AG04449 (cell line): ENCODE results near the gene ADAMTS14.

Source experiments
- CTCF ChIA-PET: fragments of 350-600 bp; formaldehyde crosslinking; extraction: SDS; loops from one replicate; lab custom pipeline; 2021; ENCODE audit warnings: antibody characterized with exemption; lab: Yijun Ruan, JAX
- POLR2A ChIA-PET: fragments of 400-600, 350-600 bp; formaldehyde crosslinking; extraction: SDS; loops from one replicate; lab custom pipeline; 2020; ENCODE audit warnings: antibody characterized with exemption, inconsistent platforms; lab: Yijun Ruan, JAX
- DNase-seq: peaks from one replicate; pipeline ENCODE4 v3.0.0-alpha.2; 2010; ENCODE audit warnings: low read depth, low spot score
- H3K4me3 ChIP-seq: 2 replicates; pipeline ENCODE4 v1.5.1; 2011; ENCODE audit warnings: low read depth, mild to moderate bottlenecking, control low read depth, low read length
- TF ChIP-seq, protein P1 (sequence below): IDR thresholded peaks from one replicate; pipeline ENCODE4 v1.5.1; 2011; ENCODE audit warnings: mild to moderate bottlenecking, moderate library complexity, low read length, control low read depth, inconsistent platforms; ENCODE audit not compliant: insufficient read depth; ENCODE audit errors: missing control alignments

Gene ADAMTS14

DNA sequence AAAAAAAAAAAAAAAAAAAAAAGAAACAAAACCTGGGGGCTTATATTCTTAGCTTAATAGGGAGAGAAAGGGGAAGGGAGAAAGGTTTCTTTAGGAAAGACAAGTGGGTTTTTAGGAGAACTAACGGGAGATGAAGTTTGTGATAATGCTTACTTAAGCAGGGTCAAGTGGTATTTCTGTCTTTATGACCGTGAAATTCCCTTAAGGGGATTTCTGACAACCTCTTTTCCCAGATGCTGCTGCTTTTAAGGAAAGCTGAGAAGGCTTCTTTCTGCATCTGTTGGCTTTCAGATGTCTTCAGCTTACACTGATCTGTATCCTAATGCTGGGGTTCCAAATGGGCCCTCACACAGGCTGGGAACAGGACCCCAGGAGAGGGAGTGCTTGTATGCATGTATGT, 42.6 kb downstream of the ADAMTS14 start:
- ChIA-PET POLR2A (no interaction called here), CTCF (interaction anchor here (1.2 kb wide), 1 partner anchor 12 kb away, joined by 3 read pairs; no protein-coding TSS in a partner anchor)

DNA sequence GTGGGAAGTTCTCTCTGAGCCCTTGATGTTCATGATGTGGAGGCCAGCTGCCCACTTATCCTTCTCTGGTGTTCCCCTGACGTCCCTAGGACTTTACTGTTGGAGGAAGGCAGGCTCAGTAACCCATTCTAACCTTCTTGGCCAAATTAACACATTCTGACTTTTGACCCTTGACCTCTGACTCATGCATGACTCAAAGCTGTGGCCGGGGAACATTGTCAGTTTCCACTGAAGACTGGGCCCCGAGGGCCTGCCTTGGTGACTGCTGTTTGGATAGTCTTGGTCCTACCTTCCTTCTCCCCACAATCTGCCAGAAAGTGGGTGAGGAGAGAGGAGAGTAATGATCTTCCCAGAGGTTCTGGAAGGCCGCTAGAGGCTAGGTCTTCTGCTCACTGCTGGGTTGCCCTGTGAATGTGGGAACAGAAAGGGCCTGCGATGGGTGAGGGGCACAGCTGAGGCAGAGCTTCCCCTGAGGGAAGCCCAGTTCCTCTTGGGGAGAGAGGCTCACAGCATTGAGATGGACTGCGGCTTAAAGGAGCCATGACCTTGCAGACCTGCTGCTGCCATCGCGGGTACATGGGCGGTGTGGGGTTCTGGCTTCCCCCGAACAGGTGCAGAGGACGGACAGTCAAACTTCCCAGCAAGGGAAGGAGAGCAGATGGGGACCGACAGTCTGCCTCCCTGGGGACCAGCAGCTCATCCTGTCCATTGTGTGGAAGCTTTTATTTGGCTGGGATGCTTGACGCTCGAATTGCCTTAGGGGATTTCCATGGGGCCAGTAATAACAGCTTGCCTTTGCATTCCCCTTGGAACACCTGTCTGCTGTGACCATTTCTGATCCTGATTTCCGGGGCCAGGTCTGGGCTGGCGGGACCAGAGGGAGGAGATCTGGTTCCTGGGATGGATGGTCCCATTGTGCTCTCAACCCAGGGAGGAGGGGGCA, 43.8 kb downstream of the ADAMTS14 start:
- TF ChIP-seq, protein P1, sequence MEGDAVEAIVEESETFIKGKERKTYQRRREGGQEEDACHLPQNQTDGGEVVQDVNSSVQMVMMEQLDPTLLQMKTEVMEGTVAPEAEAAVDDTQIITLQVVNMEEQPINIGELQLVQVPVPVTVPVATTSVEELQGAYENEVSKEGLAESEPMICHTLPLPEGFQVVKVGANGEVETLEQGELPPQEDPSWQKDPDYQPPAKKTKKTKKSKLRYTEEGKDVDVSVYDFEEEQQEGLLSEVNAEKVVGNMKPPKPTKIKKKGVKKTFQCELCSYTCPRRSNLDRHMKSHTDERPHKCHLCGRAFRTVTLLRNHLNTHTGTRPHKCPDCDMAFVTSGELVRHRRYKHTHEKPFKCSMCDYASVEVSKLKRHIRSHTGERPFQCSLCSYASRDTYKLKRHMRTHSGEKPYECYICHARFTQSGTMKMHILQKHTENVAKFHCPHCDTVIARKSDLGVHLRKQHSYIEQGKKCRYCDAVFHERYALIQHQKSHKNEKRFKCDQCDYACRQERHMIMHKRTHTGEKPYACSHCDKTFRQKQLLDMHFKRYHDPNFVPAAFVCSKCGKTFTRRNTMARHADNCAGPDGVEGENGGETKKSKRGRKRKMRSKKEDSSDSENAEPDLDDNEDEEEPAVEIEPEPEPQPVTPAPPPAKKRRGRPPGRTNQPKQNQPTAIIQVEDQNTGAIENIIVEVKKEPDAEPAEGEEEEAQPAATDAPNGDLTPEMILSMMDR, result no peak
- no peak for DNase-seq
- POLR2A ChIA-PET, result no interaction called here
- CTCF ChIA-PET, result interaction anchor here (1.2 kb wide), 1 partner anchor 13 kb away, joined by 3 read pairs; no protein-coding TSS in a partner anchor
- H3K4me3 ChIP-seq, result no peak overlapping the region

More for the DNA sequence above, 42.6 kb downstream of the ADAMTS14 start:
- no peak overlapping the region for H3K4me3 ChIP-seq
- TF ChIP-seq, protein P1, result no peak
- no peak for DNase-seq

DNA sequence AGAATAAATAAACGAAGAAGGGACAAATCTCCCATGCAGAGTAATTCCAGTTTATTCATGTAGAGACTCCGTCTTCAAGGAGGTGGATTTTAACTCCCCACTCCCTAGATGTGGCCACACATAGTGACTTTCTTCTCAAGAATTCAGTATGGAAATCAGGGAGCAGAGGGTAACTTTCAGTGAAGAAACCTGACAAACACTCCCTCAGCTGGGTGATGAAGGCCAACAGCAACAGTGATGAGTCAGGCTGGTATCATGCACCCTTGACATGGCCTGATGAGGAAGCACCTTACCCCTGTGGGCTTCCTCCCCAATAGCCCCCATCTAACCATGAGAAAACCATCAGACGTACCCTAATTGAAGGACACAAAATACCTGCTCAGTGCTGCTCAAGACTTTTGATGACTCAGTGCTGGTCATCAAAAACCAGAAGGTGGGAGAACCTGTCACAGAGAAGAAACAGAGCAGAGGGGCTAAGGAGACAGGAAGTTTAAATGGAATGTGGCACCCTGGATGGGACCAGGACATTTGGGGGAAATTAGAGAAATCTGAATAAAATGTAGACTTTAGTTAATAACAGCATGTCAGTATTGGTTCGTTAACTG, 50.6 kb downstream of the ADAMTS14 start:
- TF ChIP-seq, protein P1, result no peak
- no peak overlapping the region for H3K4me3 ChIP-seq
- ChIA-PET POLR2A (interaction anchor here (0.6 kb wide), 1 partner anchor 527 kb away, joined by 4 read pairs; no protein-coding TSS in a partner anchor), CTCF (interaction anchor here (0.8 to 1.5 kb wide), 4 partner anchors 23 to 173 kb away, joined by 3 to 6 read pairs (median 3); partner anchors contain the start of gene ADAMTS14)
- peak; percentile 16 for DNase-seq

DNA sequence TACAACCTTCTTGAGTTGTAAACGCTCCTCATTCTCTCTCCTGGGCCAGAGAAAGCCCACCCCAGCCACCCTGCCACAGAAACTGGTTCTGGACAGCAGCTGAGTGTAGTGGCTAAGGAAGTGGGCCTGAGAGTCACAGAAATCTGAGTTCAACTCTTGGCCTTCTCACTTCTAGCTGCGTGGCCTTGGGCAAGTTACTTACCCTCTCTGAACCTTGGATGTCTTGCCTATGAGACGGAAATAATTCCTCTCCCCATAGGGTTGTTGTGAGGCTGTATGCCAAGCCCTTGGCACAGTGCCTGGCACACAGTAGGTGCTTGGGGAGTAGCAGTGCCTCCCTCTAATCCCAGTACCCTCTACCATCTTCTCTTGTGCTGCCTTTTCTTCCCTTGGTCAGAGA, 51.5 kb downstream of the ADAMTS14 start:
- POLR2A ChIA-PET, result no interaction called here
- H3K4me3 ChIP-seq, result no peak overlapping the region
- no peak for DNase-seq
- TF ChIP-seq, protein P1, result no peak
- CTCF ChIA-PET, result interaction anchor here (1.2 to 1.9 kb wide), 4 partner anchors 35 to 174 kb away, joined by 3 to 6 read pairs (median 4); no protein-coding TSS in a partner anchor

DNA sequence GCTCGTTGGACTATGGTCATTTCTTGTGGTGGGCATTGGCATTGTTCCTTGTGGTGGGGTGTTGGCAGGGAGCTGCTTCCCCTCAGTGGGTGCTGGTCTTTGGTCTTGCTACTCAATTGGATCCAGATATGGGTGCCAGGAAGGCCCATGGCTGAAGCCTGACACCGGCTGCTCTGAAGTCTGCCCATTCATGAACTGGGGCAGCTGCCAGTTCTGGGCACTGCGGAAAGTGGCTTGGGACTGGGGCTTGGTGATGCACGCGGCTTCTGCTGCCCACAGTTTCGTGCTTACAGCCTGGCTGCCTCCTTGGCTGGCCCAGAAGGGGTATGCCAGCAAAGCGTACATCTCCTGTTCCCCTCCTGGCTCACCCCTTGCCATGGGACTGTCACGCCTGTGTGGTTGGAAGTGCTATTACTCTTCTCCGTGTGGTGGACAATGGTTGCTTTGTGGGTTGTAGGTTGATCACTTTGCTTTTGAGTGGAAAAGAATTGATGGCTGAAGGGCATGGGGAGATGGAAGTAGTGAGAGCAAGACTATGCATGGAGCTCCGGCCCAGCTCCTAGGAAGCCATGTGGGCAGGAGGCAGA, 54.7 kb downstream of the ADAMTS14 start:
- TF ChIP-seq, protein P1, result no peak
- POLR2A ChIA-PET, result no interaction called here
- H3K4me3 ChIP-seq, result no peak overlapping the region
- DNase-seq, result no peak
- CTCF ChIA-PET, result interaction anchor here (1.1 kb wide), 1 partner anchor 177 kb away, joined by 4 read pairs; no protein-coding TSS in a partner anchor

DNA sequence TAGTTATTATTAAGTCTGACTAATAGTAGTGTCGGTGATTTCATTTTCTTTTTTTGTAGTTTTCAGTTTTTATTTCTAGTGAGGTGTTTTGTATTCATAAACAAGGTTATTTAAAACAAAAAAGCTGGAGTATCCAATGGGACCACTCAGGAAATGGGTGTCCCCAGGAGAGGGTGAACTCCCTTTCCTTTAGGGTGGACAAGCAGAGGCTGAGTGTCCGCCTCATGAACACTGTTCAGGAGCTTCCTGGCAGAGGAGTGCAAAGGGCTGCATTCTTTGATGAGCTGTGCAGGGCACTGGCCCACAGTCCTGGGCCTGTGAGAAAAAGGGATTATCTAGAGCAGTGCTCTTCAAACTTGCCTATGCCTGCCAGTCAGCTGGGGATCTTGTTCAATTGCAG, 56.0 kb downstream of the ADAMTS14 start:
- POLR2A ChIA-PET, result no interaction called here
- TF ChIP-seq, protein P1, result no peak
- H3K4me3 ChIP-seq, result no peak overlapping the region
- no peak for DNase-seq
- CTCF ChIA-PET, result no interaction called here
